HEK293T (cell line): ENCODE measurements around the gene PRMT7.

ENCODE experiments used
- CTCF ChIA-PET: fragments of 350-600 bp; formaldehyde crosslinking; extraction: SDS; loops from one replicate; lab custom pipeline; 2021; ENCODE audit warnings: antibody characterized with exemption, inconsistent platforms; lab: Yijun Ruan, JAX
- POLR2A ChIA-PET: fragments of 350-600 bp; formaldehyde crosslinking; extraction: SDS; loops from one replicate; lab custom pipeline; 2020; ENCODE audit warnings: antibody characterized with exemption, inconsistent platforms; lab: Yijun Ruan, JAX
- DNase-seq: peaks from one replicate; pipeline ENCODE4 v3.0.0; 2012; ENCODE audit warnings: mixed read lengths; ENCODE audit errors: extremely low spot score
- ARNT ChIP-seq: fragments of 450-650 bp; IDR thresholded peaks from 2 replicates; pipeline ENCODE4 v1.6.1; 2017; ENCODE audit warnings: mild to moderate bottlenecking
- BHLHE40 ChIP-seq: fragments of 450-650 bp; IDR thresholded peaks from 2 replicates; pipeline ENCODE4 v1.6.1; 2016; ENCODE audit warnings: mild to moderate bottlenecking, moderate library complexity, borderline replicate concordance
- CTBP1 ChIP-seq: fragments of 450-650 bp; IDR thresholded peaks from 2 replicates; pipeline ENCODE4 v1.6.1; 2016; ENCODE audit warnings: borderline replicate concordance
- ELF4 ChIP-seq: fragments of 450-650 bp; IDR thresholded peaks from 2 replicates; pipeline ENCODE4 v1.6.1; 2017; ENCODE audit warnings: antibody characterized with exemption
- FOXA1 ChIP-seq: fragments of 450-650 bp; IDR thresholded peaks from 2 replicates; pipeline ENCODE4 v1.6.1; 2016; ENCODE audit warnings: mild to moderate bottlenecking
- FOXK2 ChIP-seq: fragments of 450-650 bp; IDR thresholded peaks from 2 replicates; pipeline ENCODE4 v1.6.1; 2016; ENCODE audit warnings: mild to moderate bottlenecking
- FOXM1 ChIP-seq: fragments of 450-650 bp; IDR thresholded peaks from 2 replicates; pipeline ENCODE4 v1.6.1; 2017; ENCODE audit warnings: mild to moderate bottlenecking, borderline replicate concordance
- HDGF ChIP-seq: fragments of 450-650 bp; IDR thresholded peaks from 2 replicates; pipeline ENCODE4 v1.6.1; 2017; ENCODE audit warnings: antibody characterized with exemption, borderline replicate concordance
- L3MBTL2 ChIP-seq: fragments of 450-650 bp; conservative IDR thresholded peaks from 2 replicates; pipeline ENCODE4 v1.6.1; 2016; ENCODE audit warnings: mild to moderate bottlenecking
- LEF1 ChIP-seq: fragments of 450-650 bp; IDR thresholded peaks from 2 replicates; pipeline ENCODE4 v1.6.1; 2017; ENCODE audit warnings: mild to moderate bottlenecking, borderline replicate concordance
- NFRKB ChIP-seq: fragments of 450-650 bp; IDR thresholded peaks from 2 replicates; pipeline ENCODE4 v1.6.1; 2016; ENCODE audit warnings: mild to moderate bottlenecking, moderate library complexity
- PKNOX1 ChIP-seq: fragments of 450-650 bp; IDR thresholded peaks from 2 replicates; pipeline ENCODE4 v1.6.1; 2016
- SP1 ChIP-seq: fragments of 450-650 bp; IDR thresholded peaks from 2 replicates; pipeline ENCODE4 v1.6.1; 2017
- SUZ12 ChIP-seq: fragments of 450-650 bp; IDR thresholded peaks from 2 replicates; pipeline ENCODE4 v1.6.1; 2016; ENCODE audit warnings: mild to moderate bottlenecking
- TARDBP ChIP-seq: fragments of 450-650 bp; IDR thresholded peaks from 2 replicates; pipeline ENCODE4 v1.6.1; 2016
- ZNF384 ChIP-seq: fragments of 450-650 bp; IDR thresholded peaks from 2 replicates; pipeline ENCODE4 v1.6.1; 2016

The PRMT7 gene

GRCh38 chr16:68400924-68401460, 90.2 kb downstream of the PRMT7 start:
- TF ChIP-seq FOXM1 (no peak), L3MBTL2 (no peak), HDGF (no peak)
- no peak for DNase-seq
- CTCF ChIA-PET: no interaction called here
- POLR2A ChIA-PET: no interaction called here

GRCh38 chr16:68401871-68402747, 91.3 kb downstream of the PRMT7 start:
- no peak for TF ChIP-seq BHLHE40
- TF ChIP-seq PKNOX1: no peak
- no peak for DNase-seq
- CTCF ChIA-PET: no interaction called here
- POLR2A ChIA-PET: no interaction called here

GRCh38 chr16:68402748-68403040, 91.9 kb downstream of the PRMT7 start:
- TF ChIP-seq CTBP1 (no peak), NFRKB (no peak), FOXA1 (no peak), ZNF384 (no peak), FOXM1 (no peak), BHLHE40 (no peak), TARDBP (no peak), L3MBTL2 (no peak), PKNOX1 (no peak), LEF1 (no peak), HDGF (no peak), ARNT (no peak), SP1 (no peak), ELF4 (no peak), SUZ12 (no peak), FOXK2 (no peak)
- ChIA-PET POLR2A (no interaction called here), CTCF (no interaction called here)
- DNase-seq: no peak

- CTCF ChIA-PET: no interaction called here
- DNase-seq: no peak
- POLR2A ChIA-PET: no interaction called here
- TF ChIP-seq ARNT (no peak), LEF1 (no peak), ZNF384 (no peak), L3MBTL2 (no peak), FOXK2 (no peak), FOXA1 (no peak), CTBP1 (no peak), TARDBP (no peak), BHLHE40 (no peak), HDGF (no peak), SUZ12 (no peak), PKNOX1 (no peak), ELF4 (no peak), FOXM1 (no peak), SP1 (no peak), NFRKB (no peak)
Observed at GRCh38 chr16:68403177-68403576, 92.4 kb downstream of the PRMT7 start.

GRCh38 chr16:68403704-68404103, 92.9 kb downstream of the PRMT7 start:
- CTCF ChIA-PET: no interaction called here
- no peak for DNase-seq
- POLR2A ChIA-PET: no interaction called here
- TF ChIP-seq L3MBTL2 (no peak), SUZ12 (no peak), FOXK2 (no peak), HDGF (no peak), FOXA1 (no peak), SP1 (no peak), ZNF384 (no peak), PKNOX1 (no peak), TARDBP (no peak), ELF4 (no peak), NFRKB (no peak), CTBP1 (no peak), BHLHE40 (no peak), LEF1 (no peak), FOXM1 (no peak), ARNT (no peak)
